Mesodermal cell (in vitro differentiated cells): ENCODE measurements around the gene WDR37.
A peak's percentile ranks its signal among the peaks of the same experiment; 100 is the strongest.
"Not testable (repeated sequence)": the region's sequence is repeated elsewhere in the genome, so short reads cannot be mapped to it uniquely, and the experiment has no call there.

Experiments
- H3K27ac ChIP-seq: 2 replicates; pipeline ENCODE4 v1.7.0; 2013; ENCODE audit warnings: mild to moderate bottlenecking, low read depth, low read length, moderate library complexity; ENCODE audit not compliant: severe bottlenecking
- H3K36me3 ChIP-seq: 2 replicates; pipeline ENCODE4 v1.7.1; 2013; ENCODE audit warnings: mild to moderate bottlenecking, low read length, moderate library complexity; ENCODE audit not compliant: control insufficient read depth, insufficient read depth
- H3K4me1 ChIP-seq: one replicate; pipeline ENCODE4 v1.7.1; 2013; ENCODE audit warnings: mild to moderate bottlenecking, low read length; ENCODE audit not compliant: insufficient read depth, control insufficient read depth, poor library complexity, severe bottlenecking
- H3K4me3 ChIP-seq: 2 replicates; pipeline ENCODE4 v1.7.0; 2013; ENCODE audit warnings: low read length, control low read depth, mild to moderate bottlenecking; ENCODE audit not compliant: insufficient read depth, poor library complexity, severe bottlenecking; ENCODE audit errors: extremely low read depth
- H3K9me3 ChIP-seq: 2 replicates; pipeline ENCODE4 v1.7.1; 2013; ENCODE audit warnings: mild to moderate bottlenecking, low read length, moderate library complexity; ENCODE audit not compliant: control insufficient read depth
- WGBS, 2 experiments: methylation state at CpG; one replicate each; pipeline ENCODE4 v1.1.5; 2013; ENCODE audit warnings: missing lambda C conversion rate in 2 of 2; ENCODE audit not compliant: insufficient coverage in 2 of 2; 5-methylcytosine and 5-hydroxymethylcytosine counted together

WDR37 gene

GRCh38 chr10:1116696-1117280 lies 60.6 kb downstream of the WDR37 start:
- no peaks in the 10 kb centered on the region for H3K9me3 ChIP-seq
- no peak overlapping the region for H3K4me3 ChIP-seq
- 97 to 99% methylated on average over 9 of the region's 10 CpGs for WGBS, 2 experiments
- peaks cover 83% of the 10 kb centered on the region for H3K36me3 ChIP-seq
- H3K27ac ChIP-seq = no peak overlapping the region
- no peaks in the 10 kb centered on the region for H3K4me1 ChIP-seq

DNA sequence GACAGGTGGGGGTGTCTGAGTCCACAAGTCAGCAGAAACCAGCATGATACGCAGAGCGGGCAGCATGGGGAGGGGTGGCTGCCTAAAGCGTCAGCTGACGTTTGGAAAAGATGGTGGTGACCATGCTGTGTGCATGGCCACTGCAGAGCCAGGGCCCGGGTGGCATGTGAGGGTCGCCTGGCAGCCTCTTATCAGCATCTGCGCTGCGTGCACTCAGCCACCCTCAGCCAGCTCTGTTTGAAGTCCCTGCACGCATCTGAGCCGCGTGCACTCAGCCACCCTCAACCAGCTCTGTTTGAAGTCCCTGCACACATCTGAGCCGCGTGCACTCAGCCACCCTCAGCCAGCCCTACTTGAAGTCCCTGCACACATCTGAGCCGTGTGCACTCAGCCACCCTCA lies 61.5 kb downstream of the WDR37 start:
- WGBS, 2 experiments = 86 to 88% methylated on average over 11 of the region's 14 CpGs
- no peak overlapping the region for H3K4me3 ChIP-seq
- H3K36me3 ChIP-seq = peaks cover 82% of the 10 kb centered on the region
- H3K9me3 ChIP-seq = no peaks in the 10 kb centered on the region
- no peaks in the 10 kb centered on the region for H3K4me1 ChIP-seq
- no peak overlapping the region for H3K27ac ChIP-seq

DNA sequence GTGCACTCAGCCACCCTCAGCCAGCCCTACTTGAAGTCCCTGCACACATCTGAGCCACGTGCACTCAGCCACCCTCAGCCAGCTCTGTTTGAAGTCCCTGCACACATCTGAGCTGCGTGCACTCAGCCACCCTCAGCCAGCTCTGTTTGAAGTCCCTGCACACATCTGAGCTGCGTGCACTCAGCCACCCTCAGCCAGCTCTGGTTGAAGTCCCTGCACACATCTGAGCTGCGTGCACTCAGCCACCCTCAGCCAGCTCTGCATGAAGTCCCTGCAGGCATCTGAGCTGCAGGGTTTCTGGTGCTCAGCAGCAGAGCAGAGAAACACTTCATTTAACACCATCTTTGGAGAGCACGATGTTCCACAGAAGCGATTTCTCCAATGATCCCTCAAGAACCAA lies 62.1 kb downstream of the WDR37 start:
- WGBS, 2 experiments = 92 to 100% methylated on average over 4 to 5 of the region's 6 CpGs
- H3K9me3 ChIP-seq, H3K27ac ChIP-seq, H3K4me1 ChIP-seq, H3K4me3 ChIP-seq: not testable (repeated sequence)
- H3K36me3 ChIP-seq = peaks cover 79% of the 10 kb centered on the region

DNA sequence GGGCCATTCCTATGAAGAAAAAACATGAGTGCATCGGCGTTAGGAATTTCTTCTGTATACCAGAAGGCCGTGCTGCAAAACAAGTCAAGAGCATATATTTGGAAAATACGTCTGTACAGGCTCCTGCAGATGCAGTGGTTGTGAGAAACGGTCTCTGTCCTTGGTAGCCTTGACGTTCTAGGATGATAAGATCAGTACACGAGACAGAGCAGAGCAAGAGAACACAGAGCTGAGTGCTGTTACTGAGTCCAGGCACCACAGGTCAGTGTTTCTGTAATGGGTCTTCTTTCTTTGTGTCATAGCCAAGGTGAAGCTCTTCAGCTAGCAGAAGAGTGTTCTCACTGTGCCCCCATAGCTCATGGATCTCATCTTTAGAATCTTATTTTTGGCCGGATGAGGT lies 62.8 kb downstream of the WDR37 start:
- Histone ChIP-seq H3K36me3 (peaks cover 79% of the 10 kb centered on the region), H3K4me3 (no peak overlapping the region), H3K9me3 (no peaks in the 10 kb centered on the region), H3K4me1 (no peaks in the 10 kb centered on the region), H3K27ac (peak overlapping the region; percentile 23)
- 92 to 93% methylated on average over 7 to 8 of the region's 8 CpGs for WGBS, 2 experiments

- H3K9me3 ChIP-seq = no peaks in the 10 kb centered on the region
- no peak overlapping the region for H3K27ac ChIP-seq
- H3K4me1 ChIP-seq = no peaks in the 10 kb centered on the region
- no peak overlapping the region for H3K4me3 ChIP-seq
- 100% methylated on average over 1 to 2 of the region's 6 CpGs for WGBS, 2 experiments
- H3K36me3 ChIP-seq = peaks cover 79% of the 10 kb centered on the region
These were observed 63.3 kb downstream of the WDR37 start for GRCh38 chr10:1119501-1119900.

DNA sequence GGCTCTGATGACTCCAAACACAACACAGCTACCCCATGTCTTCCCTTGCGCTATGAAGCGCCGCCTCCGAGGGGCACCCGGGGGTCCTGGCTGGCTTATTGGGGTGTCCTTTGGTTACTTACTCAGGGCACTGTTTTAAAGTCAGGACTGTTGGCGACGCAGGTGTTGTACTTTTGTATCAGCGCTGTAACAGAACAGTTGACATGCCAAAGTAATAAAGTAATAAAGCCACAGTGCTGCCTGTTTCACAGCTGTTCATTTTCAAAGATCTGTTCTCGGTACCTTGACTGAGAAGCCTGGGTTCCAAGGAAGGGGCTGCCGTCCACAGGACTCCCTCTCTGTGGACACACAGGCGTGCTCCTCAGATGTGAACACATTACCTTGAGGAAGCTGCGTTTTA lies 64.1 kb downstream of the WDR37 start:
- no peaks in the 10 kb centered on the region for H3K9me3 ChIP-seq
- no peak overlapping the region for H3K4me3 ChIP-seq
- H3K36me3 ChIP-seq = peaks cover 81% of the 10 kb centered on the region
- H3K27ac ChIP-seq = no peak overlapping the region
- H3K4me1 ChIP-seq = no peaks in the 10 kb centered on the region
- WGBS, 2 experiments = 93% methylated on average over 9 to 12 of the region's 12 CpGs

DNA sequence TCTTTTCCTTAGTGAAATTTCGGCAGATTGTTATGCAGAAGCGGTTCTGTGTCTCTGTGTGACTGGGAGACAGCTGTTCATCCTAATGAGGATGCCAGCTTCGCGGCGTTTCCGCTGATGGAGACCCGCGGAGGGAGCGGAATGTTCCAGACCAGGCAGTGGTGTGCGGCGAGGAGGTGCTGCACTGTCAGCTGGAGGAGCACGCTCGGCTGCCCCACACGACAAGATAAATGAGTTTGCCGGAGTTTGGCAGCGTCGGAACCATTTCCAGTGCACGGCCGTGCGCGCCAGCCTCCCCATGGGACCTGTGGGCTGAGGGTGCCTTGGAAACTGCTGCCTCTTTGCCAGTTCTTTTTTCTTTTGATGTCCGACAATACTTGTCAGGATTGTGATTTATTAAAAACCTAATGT lies 64.6 kb downstream of the WDR37 start:
- H3K4me1 ChIP-seq = no peaks in the 10 kb centered on the region
- no peak overlapping the region for H3K4me3 ChIP-seq
- no peak overlapping the region for H3K27ac ChIP-seq
- H3K36me3 ChIP-seq = peaks cover 81% of the 10 kb centered on the region
- WGBS, 2 experiments = 90 to 92% methylated on average over 17 to 21 of the region's 22 CpGs
- H3K9me3 ChIP-seq = no peaks in the 10 kb centered on the region

- H3K4me1 ChIP-seq = no peaks in the 10 kb centered on the region
- H3K4me3 ChIP-seq = no peak overlapping the region
- 93 to 96% methylated on average over 20 to 21 of the region's 23 CpGs for WGBS, 2 experiments
- H3K27ac ChIP-seq = no peak overlapping the region
- H3K36me3 ChIP-seq = peaks cover 77% of the 10 kb centered on the region
- no peaks in the 10 kb centered on the region for H3K9me3 ChIP-seq
These were observed 65.2 kb downstream of the WDR37 start for GRCh38 chr10:1121271-1121970.

DNA sequence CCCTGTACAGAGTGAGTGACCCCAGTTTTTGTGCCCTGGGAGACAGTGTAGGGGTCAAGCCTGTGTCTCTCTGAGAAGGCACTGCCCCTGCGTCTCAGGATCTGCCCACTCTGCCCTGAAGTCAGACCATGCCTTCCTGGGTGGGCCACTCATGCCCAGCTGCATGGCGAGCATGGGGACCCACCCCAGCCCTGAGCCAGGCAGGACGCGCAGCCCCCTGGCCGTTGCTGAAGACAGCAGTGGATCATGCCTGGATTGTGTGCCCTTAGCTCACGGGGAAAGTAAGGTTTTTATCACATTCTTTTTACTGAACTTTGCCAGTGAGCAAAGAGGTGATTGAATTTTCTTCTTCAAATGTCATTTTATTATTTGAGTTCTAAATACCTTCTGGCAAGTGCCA lies 66.2 kb downstream of the WDR37 start:
- H3K27ac ChIP-seq = no peak overlapping the region
- 89 to 93% methylated on average over 5 to 6 of the region's 6 CpGs for whole genome bisulfite sequencing, 2 experiments
- H3K4me3 ChIP-seq = no peak overlapping the region
- no peaks in the 10 kb centered on the region for H3K4me1 ChIP-seq
- no peaks in the 10 kb centered on the region for H3K9me3 ChIP-seq
- peaks cover 75% of the 10 kb centered on the region for H3K36me3 ChIP-seq

DNA sequence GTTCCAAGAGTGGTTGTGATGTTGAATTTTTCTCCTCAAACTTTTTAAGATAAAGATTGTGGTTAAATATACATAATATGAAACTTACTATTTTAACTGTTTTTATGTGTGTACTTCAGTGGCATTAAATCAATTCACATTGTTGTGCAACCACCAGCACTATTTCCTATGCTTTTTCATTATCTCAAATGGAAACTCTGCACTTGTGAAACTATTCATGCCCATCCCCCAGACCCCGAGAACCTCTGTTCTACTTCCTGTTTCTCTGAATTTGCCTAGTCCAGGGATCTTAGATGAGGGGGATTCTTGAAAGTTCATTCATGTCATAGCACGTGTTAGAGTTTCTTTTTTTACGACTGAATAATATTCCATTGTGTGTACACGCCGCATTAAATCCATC lies 67.0 kb downstream of the WDR37 start:
- 92 to 100% methylated on average over 2 to 4 of the region's 5 CpGs for WGBS, 2 experiments
- Histone ChIP-seq H3K27ac (no peak overlapping the region), H3K36me3 (peaks cover 80% of the 10 kb centered on the region), H3K4me3 (no peak overlapping the region), H3K9me3 (no peaks in the 10 kb centered on the region), H3K4me1 (no peaks in the 10 kb centered on the region)

GRCh38 chr10:1123972-1124371 lies 67.8 kb downstream of the WDR37 start:
- peaks cover 80% of the 10 kb centered on the region for H3K36me3 ChIP-seq
- WGBS, 2 experiments = 97 to 99% methylated on average over 9 to 10 of the region's 12 CpGs
- no peak overlapping the region for H3K27ac ChIP-seq
- H3K9me3 ChIP-seq = no peaks in the 10 kb centered on the region
- H3K4me1 ChIP-seq = no peaks in the 10 kb centered on the region
- no peak overlapping the region for H3K4me3 ChIP-seq
